Hindlimb muscle (tissue), 1 donor: Measurements from ENCODE around the gene GRPEL2. TPM values are rescaled to one million over a fixed set of nuclear protein-coding genes. Genes with fewer than 3 reads are reported as not detected.

Source experiments
- DNase-seq: peaks from one replicate; pipeline ENCODE4 v3.0.0-alpha.2; 2013
- polyA plus RNA-seq: library from polyadenylated mRNA; unstranded; fragments of 120-200 nt; gene quantifications from one replicate; pipeline ENCODE4 v1.2.1, GENCODE V29; 2013; ENCODE audit not compliant: insufficient read length

The GRPEL2 gene
- polyA plus RNA-seq, 1 donor, result 16.0 TPM

- no peak for DNase-seq
These were observed 13.0 kb downstream of the GRPEL2 start for GRCh38 chr5:149358294-149358651.

- DNase-seq, result no peak
These were observed 13.7 kb downstream of the GRPEL2 start for GRCh38 chr5:149358868-149359495.

- DNase-seq, result no peak
These were observed 15.0 kb downstream of the GRPEL2 start for GRCh38 chr5:149360272-149360671.

GRCh38 chr5:149362541-149362940, 17.2 kb downstream of the GRPEL2 start:
- no peak for DNase-seq

- DNase-seq, result no peak
These were observed 18.1 kb downstream of the GRPEL2 start for GRCh38 chr5:149363358-149363757.

- DNase-seq, result no peak
These were observed 18.6 kb downstream of the GRPEL2 start for GRCh38 chr5:149363936-149364335.

GRCh38 chr5:149364719-149365118, 19.4 kb downstream of the GRPEL2 start:
- DNase-seq, result no peak

GRCh38 chr5:149365418-149365817, 20.1 kb downstream of the GRPEL2 start:
- no peak for DNase-seq

- no peak for DNase-seq
These were observed 20.9 kb downstream of the GRPEL2 start for GRCh38 chr5:149366169-149366729.

GRCh38 chr5:149367249-149367971, 22.1 kb downstream of the GRPEL2 start:
- peak; percentile 50 for DNase-seq

- no peak for DNase-seq
These were observed 22.8 kb downstream of the GRPEL2 start for GRCh38 chr5:149367972-149368645.

GRCh38 chr5:149370878-149371277, 25.6 kb downstream of the GRPEL2 start:
- DNase-seq, result no peak

- DNase-seq, result no peak
These were observed 26.1 kb downstream of the GRPEL2 start for GRCh38 chr5:149371296-149371962.

- no peak for DNase-seq
These were observed 26.9 kb downstream of the GRPEL2 start for GRCh38 chr5:149372076-149372795.

GRCh38 chr5:149372932-149373331, 27.6 kb downstream of the GRPEL2 start:
- no peak for DNase-seq

GRCh38 chr5:149374303-149374702, 29.0 kb downstream of the GRPEL2 start:
- DNase-seq, result no peak

- DNase-seq, result no peak
These were observed 29.5 kb downstream of the GRPEL2 start for GRCh38 chr5:149374801-149375200.

- DNase-seq, result no peak
These were observed 30.1 kb downstream of the GRPEL2 start for GRCh38 chr5:149375434-149375833.

GRCh38 chr5:149376104-149376503, 30.8 kb downstream of the GRPEL2 start:
- DNase-seq, result no peak

- DNase-seq, result no peak
These were observed 31.6 kb downstream of the GRPEL2 start for GRCh38 chr5:149376711-149377447.

GRCh38 chr5:149378241-149378820, 33.0 kb downstream of the GRPEL2 start:
- no peak for DNase-seq
